NOMO-1 treated with DMSO at 0.1 percent for 48 hours (cell line): ENCODE results near the gene CLK4.

Experiments used
- DNase-seq: peaks from one replicate; lab custom pipeline; 2025; ENCODE audit not compliant: unreplicated experiment; lab: John Stamatoyannopoulos, UW

The CLK4 gene

GRCh38 chr5:178554311-178554710, 72.5 kb downstream of the CLK4 start:
- DNase-seq: no peak

GRCh38 chr5:178553517-178553916, 73.3 kb downstream of the CLK4 start:
- DNase-seq: no peak
